Sigmoid colon (tissue), 7 donors: ENCODE data around the gene ZC3H10. TPM values are rescaled to one million over a fixed set of nuclear protein-coding genes. Genes with fewer than 3 reads are reported as not detected.
A peak's percentile ranks its signal among the peaks of the same experiment; 100 is the strongest.
"Not testable (repeated sequence)": the region's sequence is repeated elsewhere in the genome, so short reads cannot be mapped to it uniquely, and the experiment has no call there.

Source experiments
- DNase-seq: peaks from one replicate; pipeline ENCODE4 v3.0.0-alpha.2; 2019
- H3K27ac ChIP-seq, 4 donors: fragments of 200-600 bp; sonication (generic); one replicate each; pipeline ENCODE4 v1.5.1; 2016 to 2019; ENCODE audit warnings: mild to moderate bottlenecking in 1 of 4
- H3K27me3 ChIP-seq, 3 donors: fragments of 200-600 bp; sonication (generic); one replicate each; pipeline ENCODE4 v1.5.1; 2019; ENCODE audit warnings: mild to moderate bottlenecking in 1 of 3
- H3K36me3 ChIP-seq, 4 donors: fragments of 200-600 bp; sonication (generic); one replicate each; pipeline ENCODE4 v1.5.1; 2016 to 2019
- H3K4me1 ChIP-seq, 4 donors: fragments of 200-600 bp; sonication (generic); one replicate each; pipeline ENCODE4 v1.5.1; 2017 to 2019
- H3K4me3 ChIP-seq, 4 donors: fragments of 200-600 bp; sonication (generic); one replicate each; pipeline ENCODE4 v1.5.1; 2017 to 2019; ENCODE audit warnings: mild to moderate bottlenecking in 2 of 4, moderate library complexity in 1 of 4
- H3K9me3 ChIP-seq, 4 donors: fragments of 200-600 bp in 3 of 4; sonication (generic) in 3 of 4; one replicate each; pipeline versions ENCODE4 v1.5.1 to v1.6.1; 2013 to 2019
- CTCF ChIP-seq, 4 experiments: fragments of 450-650 bp in 3 of 4; fragments of 200-600 bp in 1 of 4; IDR thresholded peaks; one replicate each; pipeline ENCODE4 v1.5.1; 2016 to 2019; ENCODE audit warnings: antibody characterized with exemption in 4 of 4, mild to moderate bottlenecking in 3 of 4, moderate library complexity in 2 of 4
- EP300 ChIP-seq, 4 donors: sonication (generic); formaldehyde crosslinking; IDR thresholded peaks; one replicate each; pipeline ENCODE4 v1.6.1; 2017; ENCODE audit warnings: antibody characterized with exemption in 4 of 4
- POLR2A ChIP-seq, 2 donors: fragments of 450-650 bp; IDR thresholded peaks; one replicate each; pipeline ENCODE4 v1.6.1; 2016; ENCODE audit warnings: antibody characterized with exemption in 2 of 2, mild to moderate bottlenecking in 2 of 2, moderate library complexity in 2 of 2
- POLR2AphosphoS5 ChIP-seq, 4 donors: sonication (generic); formaldehyde crosslinking; IDR thresholded peaks; one replicate each; pipeline ENCODE4 v1.6.1; 2017; ENCODE audit warnings: antibody characterized with exemption in 4 of 4
- WGBS, 2 donors: extraction: QIAGEN DNeasy Blood & Tissue Kit; methylation state at CpG; one replicate each; pipeline ENCODE4 v1.1.7; 2013; 5-methylcytosine and 5-hydroxymethylcytosine counted together
- intact Hi-C: fragments of 100-400 bp; cut with DNase I; formaldehyde crosslinking; loops from one replicate; pipeline ENCODE4 v1.15.1; 2023
- polyA plus RNA-seq, 3 donors: library from polyadenylated mRNA; stranded (reverse); fragments of 200-250 nt; gene quantifications; one replicate each; pipeline ENCODE4 v1.2.3, GENCODE V29; 2013
- total RNA-seq, 4 donors: library from RNA; depleted of rRNA; stranded (reverse); fragments of >200 nt; gene quantifications; one replicate each; pipeline ENCODE4 v1.1.0, GENCODE V29; 2016
- donor health status: healthy with polysubstance abuse.
- donor health status: Bipolar disorder and iron deficiency.
- donor health status: healthy.

ZC3H10 gene
- total and polyA plus RNA-seq, 7 donors = 1.2 to 6.9 (median 3.9) TPM

DNA sequence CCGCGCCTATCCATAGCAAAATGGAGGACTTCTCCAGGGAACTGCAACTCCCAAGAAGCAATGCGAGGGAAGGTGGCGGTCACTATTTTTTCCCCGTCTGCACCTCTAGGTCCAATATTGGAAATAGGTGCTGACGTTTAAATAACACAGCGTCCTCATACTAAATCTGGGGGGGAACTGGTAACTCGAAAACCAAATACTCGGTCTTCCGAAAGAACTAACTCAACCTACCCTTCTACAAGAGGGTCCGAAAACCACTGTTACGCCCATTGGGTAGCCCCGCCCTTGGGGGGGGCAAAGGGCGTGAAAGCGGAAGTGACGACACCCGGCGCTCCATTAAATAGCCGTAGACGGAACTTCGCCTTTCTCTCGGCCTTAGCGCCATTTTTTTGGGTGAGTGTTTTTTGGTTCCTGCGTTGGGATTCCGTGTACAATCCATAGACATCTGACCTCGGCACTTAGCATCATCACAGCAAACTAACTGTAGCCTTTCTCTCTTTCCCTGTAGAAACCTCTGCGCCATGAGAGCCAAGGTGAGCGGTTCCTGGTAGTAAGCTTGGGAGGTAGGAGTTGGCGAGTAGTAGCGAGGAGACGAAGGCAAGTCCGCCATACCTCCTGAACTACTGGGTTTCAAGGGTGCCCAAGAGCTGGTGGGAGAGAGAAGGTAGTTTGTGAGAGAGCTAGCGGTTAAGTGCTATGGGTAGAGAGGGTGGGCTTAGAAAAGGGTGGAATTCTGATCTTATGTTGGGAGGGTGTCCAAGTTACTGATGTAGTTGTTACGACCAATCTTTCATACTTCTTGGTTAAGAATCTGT is 1.6 kb upstream of the ZC3H10 start, which contains the start of gene RPL41:
RPL41 (plus strand) TSS at position 367 of the 815 bp plus-strand sequence.
- H3K4me3 ChIP-seq = peak within 1 kb of the TSS; percentile 59 to 88 (median 64)
- TF ChIP-seq POLR2A (IDR thresholded peaks at IDR 0.05) (peak; percentile 99), EP300 (IDR thresholded peaks at IDR 0.05) (no peak), CTCF (IDR thresholded peaks at IDR 0.05) (no peak), POLR2AphosphoS5 (IDR thresholded peaks at IDR 0.05) (peak; percentile 100)
- H3K27me3 ChIP-seq = no peaks in the 10 kb centered on the region
- DNase-seq = peak; percentile 98
- H3K27ac ChIP-seq = peak within 1 kb of the TSS; percentile 87 to 98 (median 94)
- peaks cover 15 to 41% (median 29%) of the 10 kb centered on the region in 4 donors for H3K36me3 ChIP-seq
- no peaks in the 10 kb centered on the region for H3K9me3 ChIP-seq
- intact Hi-C loops = loop anchor here (5.0 kb wide), 1 partner anchor 1406 kb away; the partner anchor contains the start of genes DDIT3 and MBD6
- H3K4me1 ChIP-seq = peaks cover 0 to 36% (median 24%) of the 10 kb centered on the region in 4 donors
- 0% methylated on average over 34 of the region's 34 CpGs for WGBS, 2 donors

DNA sequence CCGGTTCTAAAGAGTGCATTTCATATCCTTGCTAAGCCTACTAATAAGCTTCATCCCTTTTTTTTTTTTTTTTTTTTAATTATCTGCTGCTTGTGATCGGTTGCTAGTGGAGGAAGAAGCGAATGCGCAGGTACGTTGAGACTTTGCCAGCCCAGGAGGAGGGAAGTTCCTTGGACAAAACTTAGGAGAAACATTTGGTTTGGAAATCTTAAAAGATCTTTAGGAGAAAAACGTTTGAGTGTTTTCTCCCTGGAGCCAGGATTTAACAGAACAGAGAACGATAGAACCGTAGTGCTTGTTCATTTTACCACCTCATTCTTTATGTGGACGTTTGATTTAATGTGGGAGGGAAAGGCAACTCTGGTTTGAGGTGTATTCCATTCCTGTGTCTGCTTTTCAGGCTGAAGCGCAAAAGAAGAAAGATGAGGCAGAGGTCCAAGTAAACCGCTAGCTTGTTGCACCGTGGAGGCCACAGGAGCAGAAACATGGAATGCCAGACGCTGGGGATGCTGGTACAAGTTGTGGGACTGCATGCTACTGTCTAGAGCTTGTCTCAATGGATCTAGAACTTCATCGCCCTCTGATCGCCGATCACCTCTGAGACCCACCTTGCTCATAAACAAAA is 872 bp upstream of the ZC3H10 start:
- 0 to 5% methylated on average over 12 of the region's 16 CpGs for WGBS, 2 donors
- H3K4me3 ChIP-seq = peak overlapping the region; percentile 59 to 88 (median 64)
- DNase-seq = not testable (repeated sequence)

DNA sequence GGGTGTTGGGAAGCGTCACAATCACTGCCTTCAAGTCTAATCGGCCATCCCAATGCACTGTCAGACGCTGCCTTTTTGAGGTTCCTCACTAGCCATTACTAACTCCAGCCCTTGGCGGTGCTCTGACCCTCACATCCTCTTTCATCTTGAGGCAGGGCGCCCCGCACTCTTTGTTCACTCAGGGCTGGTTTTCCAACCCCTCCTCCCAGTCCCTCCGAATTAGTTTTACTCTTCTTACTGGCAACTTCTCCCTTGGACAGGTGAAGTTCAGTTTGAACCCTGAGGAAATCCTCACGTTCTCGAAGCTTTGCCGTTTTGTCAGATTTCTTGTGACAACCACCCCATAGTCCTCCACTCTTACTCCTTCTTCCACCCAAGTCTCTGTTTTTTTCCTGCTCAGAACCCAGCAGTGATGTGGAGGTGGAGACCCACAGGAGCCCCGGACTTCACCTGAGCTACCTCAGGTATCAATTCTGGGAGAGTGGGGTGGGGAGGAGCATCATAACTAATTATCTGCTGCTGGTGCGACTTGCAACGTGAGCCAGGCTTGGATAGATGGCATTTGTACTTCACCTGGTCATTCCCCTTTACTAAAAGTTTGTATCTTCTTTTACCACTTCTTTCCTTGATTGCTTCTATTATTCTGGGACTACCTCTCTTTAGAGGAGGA is 757 bp downstream of the ZC3H10 start:
- Histone ChIP-seq H3K36me3 (peaks cover 10 to 26% (median 13%) of the 10 kb centered on the region in 4 donors), H3K9me3 (no peaks in the 10 kb centered on the region), H3K27me3 (no peaks in the 10 kb centered on the region), H3K4me3 (peak overlapping the region; percentile 59 to 88 (median 68)), H3K4me1 (peaks cover 0 to 46% (median 30%) of the 10 kb centered on the region in 4 donors), H3K27ac (peak overlapping the region; percentile 87 to 98 (median 94))
- no peak for DNase-seq
- intact Hi-C loops = loop anchor here (1.0 to 5.0 kb wide), 4 partner anchors 40 to 1403 kb away; partner anchors contain the start of genes DDIT3, MBD6, MYL6 and NABP2
- WGBS, 2 donors = 3 to 7% methylated on average over 13 of the region's 13 CpGs
- TF ChIP-seq POLR2A (IDR thresholded peaks at IDR 0.05) (no peak), EP300 (IDR thresholded peaks at IDR 0.05) (no peak), CTCF (IDR thresholded peaks at IDR 0.05) (no peak)

More for the DNA sequence above, 872 bp upstream of the ZC3H10 start:
- intact Hi-C loops = loop anchor here (5.0 kb wide), 1 partner anchor 1405 kb away; the partner anchor contains the start of genes DDIT3 and MBD6
- H3K36me3 ChIP-seq = peaks cover 17 to 41% (median 25%) of the 10 kb centered on the region in 4 donors
- peak overlapping the region; percentile 87 to 98 (median 94) for H3K27ac ChIP-seq
- peaks cover 0 to 39% (median 26%) of the 10 kb centered on the region in 4 donors for H3K4me1 ChIP-seq
- H3K27me3 ChIP-seq, H3K9me3 ChIP-seq: not testable (repeated sequence)

- 0 to 1% methylated on average over 2 of the region's 2 CpGs for WGBS, 2 donors
- Histone ChIP-seq H3K4me1 (peaks cover 0 to 46% (median 30%) of the 10 kb centered on the region in 4 donors), H3K9me3 (no peaks in the 10 kb centered on the region), H3K27me3 (no peaks in the 10 kb centered on the region), H3K4me3 (no peak overlapping the region), H3K36me3 (peaks cover 10 to 23% (median 13%) of the 10 kb centered on the region in 4 donors), H3K27ac (peak overlapping the region; percentile 87 to 98 (median 94))
- TF ChIP-seq POLR2A (IDR thresholded peaks at IDR 0.05) (no peak), EP300 (IDR thresholded peaks at IDR 0.05) (peak in 1 of 4 donors; percentile 19), CTCF (IDR thresholded peaks at IDR 0.05) (peak; percentile 71 to 93 (median 82)), POLR2AphosphoS5 (IDR thresholded peaks at IDR 0.05) (peak; percentile 11 to 66 (median 42))
- intact Hi-C loops = loop anchor here (1.0 to 5.0 kb wide), 4 partner anchors 39 to 1403 kb away; partner anchors contain the start of genes DDIT3, MBD6, MYL6 and NABP2
- DNase-seq = peak; percentile 94
Observed at GRCh38 chr12:56119361-56119796, 1.3 kb downstream of the ZC3H10 start.
